NCI-H1694 (cell line): ENCODE results near the gene GRIK3.
"Not testable (repeated sequence)": the region's sequence is repeated elsewhere in the genome, so short reads cannot be mapped to it uniquely, and the experiment has no call there.

ENCODE experiments used
- DNase-seq: peaks from one replicate; lab custom pipeline; 2025; lab: John Stamatoyannopoulos, UW

The GRIK3 gene

GRCh38 chr1:36909359-36909758 lies 125.0 kb downstream of the GRIK3 start:
- not testable (repeated sequence) for DNase-seq

- no peak for DNase-seq
Observed at GRCh38 chr1:36908096-36908495, 126.2 kb downstream of the GRIK3 start.

DNA sequence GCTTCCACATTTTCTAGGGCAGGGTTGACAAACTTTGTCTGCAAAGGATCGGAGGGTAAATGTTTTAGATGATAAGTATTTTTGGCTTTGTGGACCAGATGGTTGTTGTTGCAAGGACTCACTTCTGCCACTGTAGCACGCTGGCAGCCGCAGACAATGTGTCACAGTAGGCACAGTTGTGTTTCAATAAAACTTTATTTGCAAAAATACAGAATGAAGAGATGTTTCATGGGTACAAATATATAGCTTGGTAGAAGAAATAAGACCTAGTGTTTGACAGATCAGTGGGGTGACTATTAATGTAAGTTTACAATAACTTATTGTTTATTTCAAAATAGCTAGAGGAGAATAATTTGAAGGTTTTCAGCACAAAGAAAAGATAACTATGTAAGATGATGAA lies 127.8 kb downstream of the GRIK3 start:
- no peak for DNase-seq

DNA sequence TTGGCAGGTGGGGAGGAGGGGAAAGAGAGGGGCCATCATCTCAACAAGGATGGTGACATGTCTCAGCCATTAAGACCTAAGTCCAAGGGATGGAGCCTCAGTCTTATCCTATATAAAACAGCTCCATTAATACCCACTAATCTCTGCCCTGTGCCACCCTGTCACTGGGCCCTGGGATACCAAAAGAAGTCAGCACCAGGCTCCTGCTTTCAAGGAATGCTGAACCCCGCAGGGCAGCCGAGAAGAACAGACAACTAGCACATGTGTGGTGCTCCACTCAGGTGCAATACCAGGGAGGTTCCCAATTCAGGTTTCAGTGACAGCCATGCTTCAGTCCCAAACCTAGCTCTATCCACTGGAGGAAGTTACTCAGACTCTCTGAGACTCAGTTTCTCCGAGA lies 128.4 kb downstream of the GRIK3 start:
- DNase-seq = no peak

GRCh38 chr1:36900128-36900527 lies 134.2 kb downstream of the GRIK3 start:
- DNase-seq = no peak

DNA sequence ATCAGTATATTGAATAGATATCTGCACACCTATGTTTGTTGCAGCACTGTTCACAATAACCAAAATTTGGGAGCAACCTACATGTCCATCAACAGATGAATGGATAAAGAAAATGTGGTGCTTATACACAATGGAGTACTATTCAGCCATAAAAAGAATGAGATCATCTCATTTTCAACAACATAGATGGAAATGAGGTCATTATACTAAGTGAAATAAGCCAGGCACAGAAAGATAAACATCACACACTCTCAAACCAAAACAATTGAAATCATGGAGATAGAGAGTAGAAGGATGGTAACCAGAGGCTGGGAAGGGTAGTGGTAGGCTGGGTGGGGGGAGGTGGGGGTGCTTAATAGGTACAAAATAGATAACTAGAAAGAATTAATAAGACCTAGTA lies 136.5 kb downstream of the GRIK3 start:
- DNase-seq = not testable (repeated sequence)

- no peak for DNase-seq
Observed at GRCh38 chr1:36894824-36895223, 139.5 kb downstream of the GRIK3 start.

DNA sequence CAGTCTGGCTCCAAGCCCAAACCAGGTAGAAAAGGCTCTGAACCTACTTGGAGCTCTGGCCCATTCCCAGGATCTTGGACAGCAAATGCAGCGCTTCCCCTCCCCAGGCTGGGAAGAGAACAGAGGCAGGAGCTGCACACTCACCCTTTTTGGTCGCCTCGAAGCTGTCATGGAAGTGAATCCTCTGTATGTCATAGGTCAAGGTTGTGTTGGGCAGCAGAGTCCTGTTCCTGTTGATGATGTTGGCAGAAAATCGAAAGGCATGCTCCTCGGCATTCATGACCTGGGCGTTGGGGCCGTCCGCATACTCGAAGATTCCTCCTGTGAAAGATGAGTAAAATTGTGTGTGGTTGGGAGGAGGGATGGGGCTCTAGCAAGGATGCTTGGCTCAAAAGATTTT lies 143.5 kb downstream of the GRIK3 start:
- no peak for DNase-seq

DNA sequence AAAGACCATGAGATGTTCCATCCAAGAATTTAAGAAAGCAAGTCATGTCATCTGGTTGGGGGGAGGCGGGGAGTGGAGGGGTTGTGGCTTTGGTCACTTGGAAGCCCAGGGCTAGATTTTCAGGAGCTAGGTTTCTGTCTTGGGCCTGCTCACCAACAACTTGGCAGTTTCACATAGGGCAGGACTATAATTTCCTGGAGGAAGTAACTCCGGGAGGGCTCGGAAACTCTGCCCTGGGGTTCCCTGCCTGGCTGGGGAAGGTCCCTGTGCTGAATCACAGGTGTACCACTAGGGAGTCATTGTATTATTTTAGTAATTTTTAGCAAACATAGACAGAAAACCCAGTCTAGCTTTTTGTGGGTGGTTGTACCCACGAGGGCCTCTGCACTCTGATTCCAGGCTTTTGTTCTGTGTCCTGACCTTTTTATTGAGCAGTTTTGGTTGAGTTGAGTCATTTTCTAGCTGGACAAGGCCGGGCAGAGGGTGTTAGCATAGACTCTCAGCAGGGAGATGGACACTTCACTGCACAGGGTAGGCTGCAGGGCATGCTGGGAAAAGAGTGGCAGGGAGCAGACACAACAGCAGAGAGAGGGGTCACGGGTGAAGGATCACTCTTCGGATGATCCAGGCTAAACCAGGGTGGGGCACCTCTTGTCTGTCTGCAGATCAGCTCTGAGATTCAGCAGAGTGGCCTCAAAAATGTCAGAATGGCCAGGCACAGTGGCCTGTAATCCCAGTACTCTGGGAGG lies 144.7 kb downstream of the GRIK3 start:
- DNase-seq = no peak

DNA sequence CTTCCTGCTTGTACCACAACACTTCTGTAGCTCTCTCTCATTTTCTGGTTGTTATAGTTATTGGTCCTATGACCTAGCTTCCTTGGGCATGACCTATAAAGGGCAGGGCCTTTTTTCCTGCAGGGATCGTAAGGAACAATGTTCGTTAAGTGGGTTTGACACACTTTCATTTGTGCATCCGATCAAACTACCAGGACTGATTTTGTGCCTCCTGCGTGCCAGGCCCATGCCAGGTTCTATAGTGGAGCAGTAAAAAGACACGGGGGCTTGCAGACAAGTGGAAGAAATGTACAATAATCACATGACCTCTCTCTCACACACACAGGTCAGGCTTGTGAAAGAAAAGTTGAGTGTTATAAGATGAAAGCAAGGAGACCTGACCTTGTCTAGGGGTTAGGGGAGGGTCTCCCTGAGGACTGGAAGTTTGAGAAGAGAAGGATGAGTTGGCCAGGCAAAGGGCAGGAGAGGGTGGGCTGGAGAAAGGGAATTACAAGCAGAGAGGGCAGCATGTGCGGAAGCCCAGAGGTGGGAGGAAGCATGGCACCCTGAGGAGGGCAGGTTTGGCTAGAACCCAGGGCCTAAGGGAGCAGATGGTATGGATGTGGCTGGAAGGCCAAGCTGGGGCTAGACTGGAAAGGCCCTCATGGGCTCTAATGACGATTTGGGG lies 145.4 kb downstream of the GRIK3 start:
- no peak for DNase-seq

GRCh38 chr1:36885540-36886357 lies 148.6 kb downstream of the GRIK3 start:
- DNase-seq = no peak

- no peak for DNase-seq
Observed at GRCh38 chr1:36884801-36885200, 149.5 kb downstream of the GRIK3 start.

- DNase-seq = no peak
Observed at GRCh38 chr1:36884029-36884701, 150.2 kb downstream of the GRIK3 start.

DNA sequence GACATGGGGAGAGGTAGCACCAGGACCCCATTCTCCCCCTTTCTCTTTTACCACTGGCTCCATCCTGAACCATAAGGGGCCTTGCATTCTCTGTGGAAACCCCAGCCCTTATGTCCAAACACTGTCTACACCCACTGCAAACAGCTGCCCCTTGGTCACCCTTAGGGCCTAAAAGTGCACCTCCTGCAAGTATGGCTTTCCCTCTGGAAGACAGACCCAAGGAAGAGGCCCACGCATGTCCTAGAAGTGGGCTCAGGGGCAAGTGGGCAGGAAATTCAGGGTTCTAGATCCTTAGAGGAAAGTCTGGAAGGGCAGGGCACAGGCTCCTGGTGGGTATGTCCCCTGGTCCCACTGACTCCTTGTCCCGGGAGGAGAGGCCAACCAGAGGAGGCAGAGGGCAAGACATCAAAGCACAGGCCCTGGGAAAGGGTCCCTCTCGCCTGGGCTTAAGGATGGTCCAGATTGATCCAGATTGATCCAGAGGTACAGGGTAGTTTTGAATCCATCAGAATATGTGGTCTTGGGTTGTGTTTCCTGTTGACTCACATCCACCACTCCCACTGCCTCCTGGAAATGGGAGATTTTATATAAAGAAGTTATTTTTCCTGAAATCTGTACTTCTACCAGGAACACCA lies 150.9 kb downstream of the GRIK3 start:
- no peak for DNase-seq

- DNase-seq = no peak
Observed at GRCh38 chr1:36882536-36883285, 151.6 kb downstream of the GRIK3 start.

GRCh38 chr1:36881541-36881940 lies 152.8 kb downstream of the GRIK3 start:
- DNase-seq = no peak

DNA sequence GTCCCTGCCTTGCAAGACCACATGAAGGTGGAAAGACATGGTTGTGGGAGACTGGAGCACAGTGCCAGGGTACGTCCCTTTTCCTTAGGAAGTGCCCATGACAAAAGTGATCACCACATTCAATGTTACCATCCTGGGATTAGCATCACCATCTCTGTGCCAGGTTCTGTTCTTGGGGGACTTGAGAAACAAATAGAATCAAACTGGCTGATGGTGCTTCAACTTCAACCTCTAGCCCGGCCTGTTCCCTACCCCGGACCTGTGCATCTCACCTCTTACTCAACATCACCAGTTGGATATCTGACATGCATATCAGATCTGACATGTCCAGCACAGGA lies 153.3 kb downstream of the GRIK3 start:
- no peak for DNase-seq

DNA sequence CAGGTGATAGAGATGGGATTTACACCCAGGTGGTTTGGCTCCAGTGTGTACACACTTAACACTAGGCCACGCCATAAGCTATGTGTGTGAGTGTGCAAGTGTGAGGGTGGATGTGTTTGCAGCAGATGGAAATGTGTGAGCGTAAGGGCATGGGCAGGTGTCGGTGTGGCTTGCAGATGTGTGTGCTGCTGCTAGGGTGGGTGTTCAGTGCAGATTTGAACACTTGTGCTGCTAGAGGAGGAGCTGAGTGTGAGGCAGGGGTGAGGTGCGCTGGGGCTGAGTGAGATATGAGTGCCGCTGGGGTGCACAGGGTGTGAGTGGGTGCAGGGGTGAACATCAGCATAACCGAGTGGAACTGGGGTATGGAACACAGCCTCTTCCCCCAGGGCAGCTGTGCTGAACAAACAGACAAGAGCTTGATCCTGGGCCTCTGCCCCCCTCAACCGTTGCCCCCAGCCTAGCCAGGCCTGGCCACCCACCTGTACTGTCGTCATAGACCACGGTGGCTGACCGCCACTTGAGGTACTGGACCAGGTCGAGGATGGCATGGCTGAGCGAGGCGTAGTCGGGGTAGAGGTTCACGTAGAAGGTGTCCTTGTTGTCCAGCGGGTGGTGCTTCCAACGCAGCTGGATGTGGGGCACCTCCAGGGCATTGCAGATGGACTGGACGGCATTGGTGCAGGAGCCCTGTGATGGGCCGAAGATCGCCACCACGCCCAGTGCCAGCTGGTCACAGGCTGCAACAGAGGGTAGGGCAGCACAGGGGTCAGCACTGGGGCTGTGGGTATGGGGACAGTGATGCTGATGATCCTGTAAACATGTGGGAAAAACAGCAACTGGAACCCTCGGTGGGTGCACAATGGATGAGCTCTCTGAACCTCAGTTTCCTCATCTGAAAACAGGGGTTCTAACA lies 153.9 kb downstream of the GRIK3 start:
- DNase-seq = no peak

GRCh38 chr1:36879613-36880012 lies 154.7 kb downstream of the GRIK3 start:
- DNase-seq = no peak

DNA sequence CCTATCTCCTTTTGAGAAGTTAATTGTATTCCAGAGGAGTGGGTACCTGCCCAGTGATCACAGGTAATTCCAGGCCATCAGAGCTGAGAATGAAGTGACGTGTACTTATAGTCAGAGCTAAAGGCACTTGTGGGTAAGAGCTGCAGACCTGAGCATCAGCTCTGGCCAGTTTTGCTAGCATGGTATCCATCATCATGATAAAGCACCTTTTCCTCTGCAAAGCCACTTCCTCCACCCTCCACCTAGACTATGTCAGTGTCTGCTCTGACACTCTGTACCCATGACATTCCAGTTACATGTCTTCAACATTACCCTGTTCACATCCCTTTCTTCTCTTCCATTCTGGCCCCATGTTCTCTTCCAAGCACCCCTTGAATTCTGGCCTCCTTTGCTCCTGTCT lies 157.3 kb downstream of the GRIK3 start:
- DNase-seq = no peak
